ENCODE results near the gene RPRD1A.
"Not testable (repeated sequence)": the region's sequence is repeated elsewhere in the genome, so short reads cannot be mapped to it uniquely, and the experiment has no call there.

Gene RPRD1A

GRCh38 chr18:35983147-35983546, 84.2 kb downstream of the RPRD1A start:
- in situ Hi-C loops (cut with HindIII; ENCODE audit: low pct_ligation_motif_present, low pct_unique_long_range_greater_than_20kb, low sequenced_read_pairs): no loop called here
- DNase-seq: no peak

- in situ Hi-C loops (cut with HindIII; ENCODE audit: low pct_ligation_motif_present, low pct_unique_long_range_greater_than_20kb, low sequenced_read_pairs): no loop called here
- no peak for DNase-seq
Observed at GRCh38 chr18:35982409-35983114, 84.8 kb downstream of the RPRD1A start.

- in situ Hi-C loops (cut with HindIII; ENCODE audit: low pct_ligation_motif_present, low pct_unique_long_range_greater_than_20kb, low sequenced_read_pairs): no loop called here
- DNase-seq: no peak
Observed at GRCh38 chr18:35979112-35979511, 88.2 kb downstream of the RPRD1A start.

GRCh38 chr18:35974181-35974580, 93.2 kb downstream of the RPRD1A start:
- in situ Hi-C loops (cut with HindIII; ENCODE audit: low pct_ligation_motif_present, low pct_unique_long_range_greater_than_20kb, low sequenced_read_pairs): no loop called here
- no peak for DNase-seq

GRCh38 chr18:35973650-35974049, 93.7 kb downstream of the RPRD1A start:
- in situ Hi-C loops (cut with HindIII; ENCODE audit: low pct_ligation_motif_present, low pct_unique_long_range_greater_than_20kb, low sequenced_read_pairs): no loop called here
- DNase-seq: no peak

- peak; percentile 93 for DNase-seq
- in situ Hi-C loops (cut with HindIII; ENCODE audit: low pct_ligation_motif_present, low pct_unique_long_range_greater_than_20kb, low sequenced_read_pairs): no loop called here
Observed at GRCh38 chr18:35972197-35973000, 95.0 kb downstream of the RPRD1A start, which contains the start of gene RMP24. TSS of gene RMP24 (plus strand) at chr18:35972679.

- DNase-seq: no peak
- in situ Hi-C loops (cut with HindIII; ENCODE audit: low pct_ligation_motif_present, low pct_unique_long_range_greater_than_20kb, low sequenced_read_pairs): no loop called here
Observed at GRCh38 chr18:35971661-35972196, 95.6 kb downstream of the RPRD1A start.

GRCh38 chr18:35969676-35970075, 97.7 kb downstream of the RPRD1A start:
- in situ Hi-C loops (cut with HindIII; ENCODE audit: low pct_ligation_motif_present, low pct_unique_long_range_greater_than_20kb, low sequenced_read_pairs): no loop called here
- no peak for DNase-seq

GRCh38 chr18:35968278-35968880, 99.0 kb downstream of the RPRD1A start:
- DNase-seq: no peak
- in situ Hi-C loops (cut with HindIII; ENCODE audit: low pct_ligation_motif_present, low pct_unique_long_range_greater_than_20kb, low sequenced_read_pairs): no loop called here

GRCh38 chr18:35967866-35968265, 99.5 kb downstream of the RPRD1A start:
- DNase-seq; in situ Hi-C loops (cut with HindIII; ENCODE audit: low pct_ligation_motif_present, low pct_unique_long_range_greater_than_20kb, low sequenced_read_pairs): not testable (repeated sequence)

GRCh38 chr18:35964319-35964718, 103.0 kb downstream of the RPRD1A start:
- in situ Hi-C loops (cut with HindIII; ENCODE audit: low pct_ligation_motif_present, low pct_unique_long_range_greater_than_20kb, low sequenced_read_pairs): no loop called here
- DNase-seq: no peak

- in situ Hi-C loops (cut with HindIII; ENCODE audit: low pct_ligation_motif_present, low pct_unique_long_range_greater_than_20kb, low sequenced_read_pairs): no loop called here
- DNase-seq: no peak
Observed at GRCh38 chr18:35962320-35962719, 105.0 kb downstream of the RPRD1A start.

GRCh38 chr18:35956226-35956625, 111.1 kb downstream of the RPRD1A start:
- DNase-seq: no peak
- in situ Hi-C loops (cut with HindIII; ENCODE audit: low pct_ligation_motif_present, low pct_unique_long_range_greater_than_20kb, low sequenced_read_pairs): no loop called here

- in situ Hi-C loops (cut with HindIII; ENCODE audit: low pct_ligation_motif_present, low pct_unique_long_range_greater_than_20kb, low sequenced_read_pairs): no loop called here
- no peak for DNase-seq
Observed at GRCh38 chr18:35953688-35954087, 113.7 kb downstream of the RPRD1A start.

- in situ Hi-C loops (cut with HindIII; ENCODE audit: low pct_ligation_motif_present, low pct_unique_long_range_greater_than_20kb, low sequenced_read_pairs): no loop called here
- no peak for DNase-seq
Observed at GRCh38 chr18:35950628-35950982, 116.8 kb downstream of the RPRD1A start.

GRCh38 chr18:35949903-35950627, 117.3 kb downstream of the RPRD1A start:
- DNase-seq: peak; percentile 62

GRCh38 chr18:35949090-35949489, 118.3 kb downstream of the RPRD1A start:
- in situ Hi-C loops (cut with HindIII; ENCODE audit: low pct_ligation_motif_present, low pct_unique_long_range_greater_than_20kb, low sequenced_read_pairs): no loop called here
- DNase-seq: no peak

More at GRCh38 chr18:35949903-35950627, 117.3 kb downstream of the RPRD1A start:
- in situ Hi-C loops (cut with HindIII; ENCODE audit: low pct_ligation_motif_present, low pct_unique_long_range_greater_than_20kb, low sequenced_read_pairs): no loop called here

GRCh38 chr18:35948080-35948479, 119.3 kb downstream of the RPRD1A start:
- no peak for DNase-seq
- in situ Hi-C loops (cut with HindIII; ENCODE audit: low pct_ligation_motif_present, low pct_unique_long_range_greater_than_20kb, low sequenced_read_pairs): no loop called here

GRCh38 chr18:35942661-35943060, 124.7 kb downstream of the RPRD1A start:
- in situ Hi-C loops (cut with HindIII; ENCODE audit: low pct_ligation_motif_present, low pct_unique_long_range_greater_than_20kb, low sequenced_read_pairs): no loop called here

More at GRCh38 chr18:35942661-35943060, 124.7 kb downstream of the RPRD1A start:
- no peak for DNase-seq

Measured in ACHN (cell line).